Ishikawa (cell line): ENCODE measurements around the gene RALGAPA1.

Source experiments
- CEBPB ChIP-seq: IDR thresholded peaks from 2 replicates; pipeline ENCODE4 v1.6.1; 2012
- CREB1 ChIP-seq: IDR thresholded peaks from 2 replicates; pipeline ENCODE4 v1.6.1; 2012; ENCODE audit warnings: low read depth
- EGR1 ChIP-seq: IDR thresholded peaks from 2 replicates; pipeline ENCODE4 v1.6.1; 2012
- EP300 ChIP-seq: IDR thresholded peaks from 2 replicates; pipeline ENCODE4 v1.6.1; 2012; ENCODE audit warnings: borderline replicate concordance
- FOXM1 ChIP-seq: IDR thresholded peaks from 2 replicates; pipeline ENCODE4 v1.6.1; 2012; ENCODE audit warnings: low read depth, borderline replicate concordance
- MAX ChIP-seq: IDR thresholded peaks from 2 replicates; pipeline ENCODE4 v1.6.1; 2012
- NFIC ChIP-seq: IDR thresholded peaks from 2 replicates; pipeline ENCODE4 v1.6.1; 2012
- RAD21 ChIP-seq: IDR thresholded peaks from 2 replicates; pipeline ENCODE4 v1.6.1; 2012; ENCODE audit warnings: low read depth
- REST ChIP-seq: IDR thresholded peaks from 2 replicates; pipeline ENCODE4 v1.6.1; 2012; ENCODE audit warnings: low read depth, mild to moderate bottlenecking
- TAF1 ChIP-seq: IDR thresholded peaks from 2 replicates; pipeline ENCODE4 v1.6.1; 2012; ENCODE audit warnings: low read depth, mild to moderate bottlenecking
- TCF12 ChIP-seq: IDR thresholded peaks from 2 replicates; pipeline ENCODE4 v1.6.1; 2012; ENCODE audit warnings: low read depth
- TEAD4 ChIP-seq: IDR thresholded peaks from 2 replicates; pipeline ENCODE4 v1.6.1; 2012
- USF1 ChIP-seq: IDR thresholded peaks from 2 replicates; pipeline ENCODE4 v1.6.1; 2012
- YY1 ChIP-seq: IDR thresholded peaks from 2 replicates; pipeline ENCODE4 v1.6.1; 2012; ENCODE audit warnings: low read depth
- ZBTB7A ChIP-seq: IDR thresholded peaks from 2 replicates; pipeline ENCODE4 v1.6.1; 2012; ENCODE audit warnings: low read depth

The RALGAPA1 gene

GRCh38 chr14:35526962-35527361 is 282.1 kb downstream of the RALGAPA1 start:
- no peak for TF ChIP-seq ZBTB7A
- no peak for TF ChIP-seq TAF1
- TF ChIP-seq EGR1, result no peak
- TF ChIP-seq EP300, result no peak
- TF ChIP-seq USF1, result no peak
- TF ChIP-seq TCF12, result no peak
- TF ChIP-seq TEAD4, result no peak
- no peak for TF ChIP-seq CREB1
- TF ChIP-seq MAX, result no peak
- TF ChIP-seq REST, result no peak
- TF ChIP-seq YY1, result no peak
- no peak for TF ChIP-seq CEBPB

GRCh38 chr14:35525695-35526094 is 283.4 kb downstream of the RALGAPA1 start:
- TF ChIP-seq EGR1 (no peak), NFIC (no peak), TEAD4 (no peak), YY1 (no peak), REST (no peak), ZBTB7A (no peak), TAF1 (no peak), USF1 (no peak), TCF12 (no peak), MAX (no peak), FOXM1 (no peak), EP300 (no peak), RAD21 (no peak), CEBPB (no peak), CREB1 (no peak)

GRCh38 chr14:35519986-35520385 is 289.1 kb downstream of the RALGAPA1 start:
- TF ChIP-seq TEAD4 (no peak), YY1 (no peak), CREB1 (no peak), CEBPB (no peak), EGR1 (no peak), RAD21 (no peak), MAX (no peak), EP300 (no peak), TAF1 (no peak), REST (no peak), TCF12 (no peak), USF1 (no peak), ZBTB7A (no peak), NFIC (no peak), FOXM1 (no peak)

- TF ChIP-seq FOXM1 (no peak), EP300 (no peak), CREB1 (no peak), ZBTB7A (no peak), TCF12 (no peak), CEBPB (no peak), MAX (no peak), YY1 (no peak), RAD21 (no peak), NFIC (no peak), REST (no peak), USF1 (no peak), TEAD4 (no peak), EGR1 (no peak), TAF1 (no peak)
Measured at GRCh38 chr14:35515916-35516315, 293.2 kb downstream of the RALGAPA1 start.
